Skin epidermis (tissue), 12 donors: ENCODE measurements around the gene ZNF700.
A peak's percentile ranks its signal among the peaks of the same experiment; 100 is the strongest.
"Not testable (repeated sequence)": the region's sequence is repeated elsewhere in the genome, so short reads cannot be mapped to it uniquely, and the experiment has no call there.

Experiments
- H3K27ac ChIP-seq, 21 experiments: fragments of 200-600 bp; sonication (generic) in 11 of 21; one replicate each; pipeline ENCODE4 v1.5.0; 2020; ENCODE audit warnings: mild to moderate bottlenecking in 3 of 21, inconsistent platforms in 2 of 21, moderate library complexity in 2 of 21
- H3K4me3 ChIP-seq, 7 experiments: fragments of 200-600 bp; sonication (generic) in 2 of 7; one replicate each; pipeline ENCODE4 v1.5.0; 2020; ENCODE audit warnings: inconsistent platforms in 2 of 7, mild to moderate bottlenecking in 2 of 7, moderate library complexity in 1 of 7

The ZNF700 gene

GRCh38 chr19:11924886-11925650 is at the start of gene ZNF700:
Gene ZNF700 (plus strand): TSS chr19:11925107. CDS start chr19:11925211, 104 bp downstream.
- Histone ChIP-seq H3K4me3 (peak within 1 kb of the TSS; percentile 66 to 97 (median 92)), H3K27ac (peak within 1 kb of the TSS; percentile 79 to 99 (median 98))

GRCh38 chr19:11879687-11880266 is 45.1 kb upstream of the ZNF700 start:
- not testable (repeated sequence) for H3K4me3 ChIP-seq, H3K27ac ChIP-seq

GRCh38 chr19:11880598-11880997 is 44.3 kb upstream of the ZNF700 start:
- Histone ChIP-seq H3K4me3 (no peak overlapping the region), H3K27ac (no peak overlapping the region)

- H3K27ac ChIP-seq: no peak overlapping the region
- H3K4me3 ChIP-seq: no peak overlapping the region
These were observed 43.6 kb upstream of the ZNF700 start for GRCh38 chr19:11881151-11881800.

GRCh38 chr19:11882606-11883005 is 42.3 kb upstream of the ZNF700 start:
- Histone ChIP-seq H3K4me3 (no peak overlapping the region), H3K27ac (no peak overlapping the region)

- peak overlapping the region in 9 of 21 experiments; percentile 42 to 82 (median 72) for H3K27ac ChIP-seq
- H3K4me3 ChIP-seq: peak overlapping the region in 6 of 7 experiments; percentile 42 to 71 (median 51)
These were observed 37.7 kb upstream of the ZNF700 start for GRCh38 chr19:11887234-11887610.

GRCh38 chr19:11887611-11888531 is 37.0 kb upstream of the ZNF700 start, which contains the start of gene ZNF69:
Gene ZNF69 (plus strand): TSS chr19:11887782. CDS start chr19:11887924, 142 bp downstream.
- Histone ChIP-seq H3K4me3 (peak within 1 kb of the TSS; percentile 42 to 71 (median 49)), H3K27ac (peak within 1 kb of the TSS in 18 of 21 experiments; percentile 42 to 82 (median 72))

GRCh38 chr19:11889901-11890300 is 35.0 kb upstream of the ZNF700 start:
- H3K4me3 ChIP-seq, H3K27ac ChIP-seq: not testable (repeated sequence)

- no peak overlapping the region for H3K4me3 ChIP-seq
- H3K27ac ChIP-seq: no peak overlapping the region
These were observed 34.3 kb upstream of the ZNF700 start for GRCh38 chr19:11890634-11891033.

- Histone ChIP-seq H3K4me3 (no peak overlapping the region), H3K27ac (no peak overlapping the region)
These were observed 30.1 kb upstream of the ZNF700 start for GRCh38 chr19:11894851-11895250.

GRCh38 chr19:11902228-11902627 is 22.7 kb upstream of the ZNF700 start:
- H3K4me3 ChIP-seq: no peak overlapping the region

GRCh38 chr19:11905928-11906327 is 19.0 kb upstream of the ZNF700 start:
- Histone ChIP-seq H3K27ac (no peak overlapping the region), H3K4me3 (no peak overlapping the region)

More at GRCh38 chr19:11902228-11902627, 22.7 kb upstream of the ZNF700 start:
- H3K27ac ChIP-seq: no peak overlapping the region

- H3K4me3 ChIP-seq, H3K27ac ChIP-seq: not testable (repeated sequence)
These were observed 13.0 kb upstream of the ZNF700 start for GRCh38 chr19:11911937-11912336.

GRCh38 chr19:11914417-11915051 is 10.4 kb upstream of the ZNF700 start:
- H3K27ac ChIP-seq, H3K4me3 ChIP-seq: not testable (repeated sequence)

- Histone ChIP-seq H3K4me3 (no peak overlapping the region), H3K27ac (no peak overlapping the region)
These were observed 2.9 kb upstream of the ZNF700 start for GRCh38 chr19:11921852-11922495.

- H3K4me3 ChIP-seq: peak overlapping the region; percentile 66 to 97 (median 92)
- H3K27ac ChIP-seq: peak overlapping the region; percentile 79 to 99 (median 98)
These were observed 812 bp downstream of the ZNF700 start for GRCh38 chr19:11925651-11926187.

- Histone ChIP-seq H3K27ac (no peak overlapping the region), H3K4me3 (no peak overlapping the region)
These were observed 2.3 kb downstream of the ZNF700 start for GRCh38 chr19:11927227-11927626.

- Histone ChIP-seq H3K27ac (no peak overlapping the region), H3K4me3 (no peak overlapping the region)
These were observed 6.1 kb downstream of the ZNF700 start for GRCh38 chr19:11931051-11931450.
